ENCODE measurements around the gene ARL13A.

DNA sequence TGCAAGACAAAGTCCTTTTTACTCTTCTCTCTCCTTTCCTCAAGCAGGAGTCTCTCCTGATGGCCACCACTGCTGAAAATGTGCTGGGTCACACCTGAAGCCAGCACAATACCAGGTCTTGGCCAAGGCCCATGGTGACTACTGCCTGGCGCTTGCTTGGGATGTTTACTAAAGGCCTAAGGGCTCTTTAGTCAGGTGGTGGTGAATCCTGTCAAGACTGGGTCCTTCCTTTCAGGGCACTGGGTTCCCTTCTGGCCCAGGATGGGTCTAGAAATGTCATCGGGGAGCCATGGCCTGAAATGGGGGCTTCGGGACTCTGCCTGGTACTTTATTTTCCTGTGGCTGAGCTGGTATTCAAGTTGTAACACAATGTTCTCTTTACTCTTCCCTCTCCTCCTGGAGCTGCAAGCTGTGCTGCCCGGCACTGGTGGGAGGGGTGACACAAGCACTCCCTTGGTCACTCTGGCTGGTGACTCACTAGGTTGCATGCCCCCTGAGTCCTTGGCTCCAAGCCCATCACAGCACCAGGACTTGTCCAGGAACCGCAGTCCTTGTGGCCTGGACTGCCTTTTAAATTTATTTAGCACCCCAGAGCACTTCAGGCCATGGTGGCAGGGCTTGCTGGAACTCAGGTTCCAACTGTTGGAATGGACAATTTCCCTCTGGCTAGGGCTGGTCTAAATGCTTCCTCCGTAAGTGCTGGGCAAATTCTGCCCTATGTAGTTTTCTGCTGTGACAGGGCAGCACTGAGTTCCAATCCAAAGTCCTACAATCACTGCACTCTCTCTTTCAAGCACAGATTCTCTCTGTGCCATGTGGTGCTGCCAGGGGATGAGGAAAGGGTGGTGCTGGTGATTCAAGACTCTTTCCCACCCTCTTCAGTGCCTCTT is 11.3 kb downstream of the ARL13A start:
- no peak for TF ChIP-seq CTCF (IDR thresholded peaks at IDR 0.05)
- no peak for TF ChIP-seq POLR2A (IDR thresholded peaks at IDR 0.05)

Measured in suprapubic skin (tissue), 3 donors.